Stimulated activated CD8-positive, alpha-beta memory T cell treated with anti-CD3 and anti-CD28 coated beads, Interleukin-15, amount 100 ng/mL, for 4 hours (primary cell): ENCODE measurements around the gene SWSAP1.
"Not testable (repeated sequence)": the region's sequence is repeated elsewhere in the genome, so short reads cannot be mapped to it uniquely, and the experiment has no call there.

Experiments
- DNase-seq, 2 donors: peaks; one replicate each; pipeline ENCODE4 v3.0.0-alpha.2; 2020; ENCODE audit warnings: low read depth in 2 of 2

SWSAP1 gene

DNA sequence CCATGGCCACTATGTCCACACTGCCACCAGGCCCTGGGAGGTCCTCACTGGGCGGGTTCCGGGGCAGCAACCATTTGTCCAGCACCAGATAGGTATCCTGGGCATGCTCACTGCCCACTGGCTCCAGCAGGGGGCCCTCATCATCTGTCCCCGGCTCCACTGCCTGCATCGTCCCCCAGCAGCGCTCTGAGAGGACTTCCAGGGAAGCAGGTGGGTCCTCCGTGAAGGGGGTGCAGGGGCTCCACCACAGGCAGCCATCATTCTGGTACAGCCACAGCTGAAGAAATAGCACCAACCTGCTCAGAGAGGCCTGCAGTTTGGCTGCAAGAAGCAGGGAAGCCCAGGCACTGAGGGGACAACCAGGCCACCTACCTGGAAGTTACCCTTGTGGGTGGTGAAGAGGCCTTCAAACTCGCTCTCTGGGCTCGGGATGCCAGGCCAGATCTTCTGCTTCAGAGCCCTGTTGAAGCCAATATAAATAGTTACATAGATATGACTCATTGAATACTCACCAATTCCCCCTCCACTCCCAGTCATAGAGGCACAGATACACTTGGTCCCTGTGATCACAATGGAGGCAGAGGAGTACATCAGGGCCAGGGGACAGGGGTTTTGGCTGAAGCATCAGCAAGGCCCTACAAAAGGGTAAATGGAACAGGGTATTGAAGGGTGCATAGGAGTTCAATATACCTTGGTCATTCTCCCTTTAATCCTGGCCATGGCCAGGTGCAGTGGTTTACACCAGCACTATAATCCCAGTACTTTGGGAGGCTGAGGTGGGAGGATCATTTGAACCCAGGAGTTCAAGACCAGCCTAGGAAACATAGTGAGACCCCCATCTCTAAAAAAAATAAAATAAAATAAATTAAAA, 4.1 kb downstream of the SWSAP1 start:
- no peak for DNase-seq

DNA sequence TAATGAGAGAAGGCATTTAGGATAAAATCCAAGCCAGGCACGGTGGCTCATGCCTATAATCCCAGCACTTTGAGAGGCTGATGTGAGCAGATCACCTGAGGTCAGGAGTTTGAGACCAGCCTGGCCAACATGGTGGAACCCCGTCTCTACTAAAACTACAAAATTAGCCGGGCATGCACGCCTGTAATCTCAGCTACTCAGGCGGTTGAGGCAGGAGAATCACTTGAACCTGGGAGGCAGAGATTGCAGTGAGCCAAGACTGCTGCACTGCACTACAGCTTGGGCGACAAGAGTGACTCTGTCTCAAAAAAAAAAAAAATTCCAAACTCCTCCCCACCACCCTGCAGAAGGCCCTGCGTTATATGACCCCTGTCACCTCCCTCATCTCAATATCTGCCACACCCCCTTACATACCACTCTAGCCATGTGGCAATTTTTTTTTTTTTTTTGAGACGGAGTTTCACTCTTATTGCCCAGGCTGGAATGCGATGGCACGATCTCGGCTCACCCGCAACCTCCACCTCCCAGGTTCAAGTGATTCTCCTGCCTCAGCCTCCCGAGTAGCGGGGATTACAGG, 4.9 kb downstream of the SWSAP1 start:
- not testable (repeated sequence) for DNase-seq

- DNase-seq: no peak
Measured at GRCh38 chr19:11379857-11380350, 5.4 kb downstream of the SWSAP1 start.

- DNase-seq: peak; percentile 87 to 94
Measured at GRCh38 chr19:11380653-11381537, 6.4 kb downstream of the SWSAP1 start.

- DNase-seq: no peak
Measured at GRCh38 chr19:11382898-11383705, 8.6 kb downstream of the SWSAP1 start.

- DNase-seq: no peak
Measured at GRCh38 chr19:11383706-11384048, 9.2 kb downstream of the SWSAP1 start.

- DNase-seq: no peak
Measured at GRCh38 chr19:11384778-11385129, 10.3 kb downstream of the SWSAP1 start.

DNA sequence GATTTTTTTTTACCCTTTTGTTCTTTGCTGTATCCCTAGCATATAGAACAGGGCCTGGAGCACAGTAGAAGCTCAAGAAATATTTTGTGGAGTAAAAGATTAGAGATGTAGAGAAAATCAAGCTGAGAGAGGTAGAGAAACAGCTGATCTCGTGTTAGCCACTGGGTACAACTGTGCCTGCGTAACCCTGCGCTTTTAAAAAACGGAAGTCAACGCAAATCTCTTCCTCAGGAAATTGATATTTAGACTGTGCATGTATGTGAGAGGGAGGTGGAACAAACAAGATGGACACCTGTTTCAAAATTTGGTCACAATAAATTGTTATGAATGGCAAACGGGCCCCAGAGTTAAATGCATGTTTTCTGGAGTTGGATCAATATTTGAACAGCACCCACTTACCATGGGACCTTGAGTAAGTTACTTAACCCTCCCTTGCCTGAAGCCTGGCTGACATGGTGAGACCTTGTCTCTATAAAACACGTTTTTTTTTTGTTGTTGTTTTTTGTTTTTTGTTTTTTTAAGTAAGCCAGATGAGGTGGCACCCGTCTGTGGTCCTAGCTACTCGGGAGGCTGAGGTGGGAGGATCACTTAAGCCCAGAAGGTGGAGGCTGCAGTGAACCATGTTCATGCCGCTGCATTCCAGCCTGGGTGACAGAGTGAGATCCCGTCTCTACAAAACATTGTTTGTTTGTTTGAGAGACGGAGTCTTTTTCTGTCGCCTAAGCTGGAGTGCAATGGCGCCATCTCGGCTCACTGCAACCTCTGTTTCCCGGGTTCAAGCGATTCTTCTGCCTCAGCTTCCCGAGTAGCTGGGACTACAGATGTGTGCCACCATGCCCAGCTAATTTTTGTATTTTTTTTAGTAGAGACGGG, 12.9 kb downstream of the SWSAP1 start:
- DNase-seq: no peak

DNA sequence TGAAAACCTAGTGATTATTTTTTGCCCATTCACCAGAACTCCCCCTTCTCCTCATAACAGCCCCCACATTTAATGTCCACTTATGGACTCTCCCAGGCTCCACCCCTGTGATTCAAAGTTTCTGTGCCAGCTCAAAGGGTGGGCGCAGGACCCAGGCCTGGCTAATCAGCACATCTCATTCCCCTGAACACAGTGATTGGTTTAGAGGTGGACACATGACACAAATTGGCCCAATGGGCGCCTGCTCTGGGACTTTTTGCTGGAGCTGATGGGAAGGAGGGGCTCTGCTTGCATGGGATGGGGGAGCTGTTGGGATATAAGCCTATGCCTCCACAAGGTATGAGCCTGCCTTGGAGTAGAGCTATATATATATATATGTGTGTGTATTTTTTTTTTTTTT, 15.9 kb downstream of the SWSAP1 start:
- no peak for DNase-seq

DNA sequence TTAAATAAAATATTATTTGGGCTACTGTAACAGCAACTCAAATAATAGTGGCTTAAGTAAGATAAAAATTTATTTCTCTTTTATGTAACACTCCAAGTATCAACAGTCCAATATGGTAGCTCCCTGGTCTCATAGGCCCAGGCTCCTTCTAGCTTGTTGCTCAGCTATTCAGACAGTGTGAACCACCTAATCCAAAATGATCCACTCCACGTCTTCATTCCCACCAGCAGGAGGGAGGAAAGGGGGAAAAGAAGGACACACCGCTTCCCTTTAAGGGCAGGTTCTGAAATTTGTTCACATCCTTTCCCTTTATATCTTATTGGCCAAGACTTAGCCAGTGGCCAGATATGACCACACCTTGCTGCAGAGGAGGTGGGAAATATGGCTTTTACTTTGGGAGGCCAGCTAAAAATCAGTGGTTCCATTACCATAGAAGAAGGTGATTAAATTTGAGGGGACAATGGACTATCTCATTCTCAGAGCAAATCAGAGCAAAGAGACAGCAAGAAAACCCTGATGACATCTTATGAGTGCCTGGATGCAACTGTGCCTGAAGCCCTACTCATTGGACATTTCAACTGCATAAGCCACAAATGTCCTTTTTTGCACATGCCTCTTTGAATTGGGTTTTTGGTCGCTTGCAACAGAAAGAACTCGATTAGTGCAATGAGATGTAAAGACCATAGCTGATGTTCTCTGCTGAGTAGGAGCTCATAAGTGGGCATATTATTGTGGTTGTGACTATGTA, 16.6 kb downstream of the SWSAP1 start:
- no peak for DNase-seq

GRCh38 chr19:11397089-11397610, 22.7 kb downstream of the SWSAP1 start:
- DNase-seq: no peak

- no peak for DNase-seq
Measured at GRCh38 chr19:11399667-11400066, 25.2 kb downstream of the SWSAP1 start.

GRCh38 chr19:11400798-11401197, 26.3 kb downstream of the SWSAP1 start:
- no peak for DNase-seq

GRCh38 chr19:11401808-11402543, 27.5 kb downstream of the SWSAP1 start:
- no peak for DNase-seq

- DNase-seq: no peak
Measured at GRCh38 chr19:11404588-11405222, 30.2 kb downstream of the SWSAP1 start.

- DNase-seq: no peak
Measured at GRCh38 chr19:11405846-11406643, 31.6 kb downstream of the SWSAP1 start.

DNA sequence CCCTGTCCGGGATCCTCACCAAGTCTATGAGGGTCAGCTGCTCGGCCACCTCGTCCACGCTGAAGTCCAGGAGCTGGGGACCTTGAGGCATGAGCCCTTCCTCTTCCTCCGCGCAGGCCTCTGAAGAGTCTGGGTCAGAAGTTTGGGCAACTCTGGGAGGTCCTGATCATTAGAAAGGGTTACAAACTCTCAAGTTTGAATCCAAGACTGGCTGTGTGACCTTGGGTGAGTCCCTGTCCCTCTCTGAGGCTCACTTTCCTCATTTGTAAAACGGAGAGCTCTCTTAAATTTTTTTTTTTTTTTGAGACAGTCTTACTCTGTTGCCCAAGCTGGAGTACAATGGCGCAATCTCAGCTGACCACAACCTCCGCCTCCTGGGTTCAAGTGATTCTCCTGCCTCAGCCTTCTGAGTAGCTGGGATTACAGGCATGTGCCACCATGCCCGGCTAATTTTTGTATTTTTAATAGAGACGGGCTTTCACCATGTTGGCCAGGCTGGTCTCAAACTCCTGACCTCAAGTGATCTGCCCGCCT, 32.3 kb downstream of the SWSAP1 start:
- not testable (repeated sequence) for DNase-seq
